ENCODE measurements around the gene MYH11. TPM values are rescaled to one million over a fixed set of nuclear protein-coding genes. Genes with fewer than 3 reads are reported as not detected.
"Not testable (repeated sequence)": the region's sequence is repeated elsewhere in the genome, so short reads cannot be mapped to it uniquely, and the experiment has no call there.

The MYH11 gene
- total RNA-seq, 2 donors from 2014 or later = 39.1 to 579 TPM

DNA sequence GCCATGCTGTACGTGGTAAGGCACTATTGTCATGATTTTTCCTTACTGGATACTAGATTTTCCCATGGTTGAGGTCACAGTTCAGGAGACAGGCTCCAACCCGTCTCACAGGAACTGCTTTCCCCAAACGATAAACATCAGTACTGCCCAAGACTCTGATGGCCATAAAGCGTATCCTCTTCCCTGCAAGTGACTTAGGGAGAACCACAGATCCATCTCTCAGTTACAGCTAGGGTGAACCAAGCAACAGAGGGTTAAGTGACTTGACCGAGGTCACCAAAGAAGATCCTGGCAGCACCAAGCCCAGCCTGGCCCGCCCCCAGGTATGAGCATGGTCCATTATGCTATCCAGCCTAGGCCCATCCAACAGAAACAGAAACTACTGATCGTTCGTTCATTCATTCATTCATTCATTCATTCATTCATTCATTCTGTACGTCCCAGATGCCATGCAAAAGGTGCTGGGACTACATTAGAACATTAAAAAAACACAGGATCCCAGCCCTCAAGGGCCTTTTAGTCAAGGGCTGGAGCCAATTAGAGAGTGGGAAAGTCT, 31.0 kb downstream of the MYH11 start:
- ATAC-seq (no peak), DNase-seq (no peak)
- intact Hi-C loops (cut with DNase I, micrococcal nuclease) = no loop called here

DNA sequence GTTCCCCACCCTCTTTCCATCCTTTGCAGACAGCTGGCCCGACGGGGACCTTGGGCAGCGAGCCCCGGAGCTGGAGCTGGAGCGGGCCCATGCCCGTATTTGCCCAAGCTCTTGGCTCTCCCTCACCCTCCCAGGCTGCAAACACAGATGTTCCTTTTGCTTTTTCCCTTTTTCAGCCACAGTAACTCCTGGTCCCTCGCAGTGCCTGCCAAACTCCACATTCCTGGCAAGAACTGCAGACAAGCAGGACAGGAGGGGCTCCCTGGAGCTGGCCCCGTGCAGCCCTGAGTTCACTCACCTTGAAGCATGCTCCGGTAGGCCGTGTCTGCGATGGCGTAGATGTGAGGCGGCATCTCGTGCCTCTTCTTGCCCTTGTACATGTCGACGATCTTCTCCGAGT, 33.9 kb downstream of the MYH11 start:
- DNase-seq (peak in 1 of 2 donors; percentile 67), ATAC-seq (peak; percentile 17)
- intact Hi-C loops (cut with DNase I, micrococcal nuclease) = no loop called here

DNA sequence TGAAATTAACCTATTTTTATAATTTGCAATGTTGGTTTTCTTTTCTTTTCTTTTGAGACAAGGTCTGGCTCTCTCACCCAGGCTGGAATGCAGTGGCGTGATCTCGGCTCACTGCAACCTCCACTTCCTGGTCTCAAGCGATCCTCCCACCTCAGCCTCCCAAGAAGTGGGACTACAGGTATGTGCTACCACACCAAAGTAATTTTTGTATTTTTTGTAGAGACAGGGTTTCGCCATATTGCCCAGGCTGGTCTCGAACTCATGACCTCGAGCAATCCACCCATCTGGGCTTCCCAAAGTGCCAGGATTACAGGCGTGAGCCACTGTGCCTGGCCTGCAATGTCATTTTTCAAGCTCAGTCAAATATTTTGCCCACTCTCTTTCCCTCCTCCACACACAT, 36.0 kb downstream of the MYH11 start:
- ATAC-seq (no peak), DNase-seq (no peak)
- intact Hi-C loops (cut with DNase I, micrococcal nuclease) = no loop called here

DNA sequence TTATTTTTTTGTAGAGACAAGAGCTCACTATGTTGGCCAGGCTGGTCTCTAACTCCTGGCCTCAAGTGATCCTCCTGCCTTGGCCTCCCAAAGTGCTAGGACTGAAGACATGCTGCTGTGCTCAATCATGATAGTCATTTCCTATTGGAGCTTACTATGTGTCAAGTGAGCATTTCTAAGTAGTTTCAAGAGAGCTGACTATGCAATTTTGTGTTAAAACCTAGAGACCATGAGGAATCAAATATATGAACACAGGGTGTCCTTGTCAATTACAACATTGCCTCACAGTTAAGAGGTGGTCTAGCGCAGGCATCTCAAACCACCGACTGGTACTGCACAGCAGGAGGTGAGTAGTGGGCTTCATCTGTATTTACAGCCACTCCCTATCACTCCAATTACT, 37.8 kb downstream of the MYH11 start:
- intact Hi-C loops (cut with DNase I, micrococcal nuclease) = no loop called here
- DNase-seq (no peak), ATAC-seq (no peak)

DNA sequence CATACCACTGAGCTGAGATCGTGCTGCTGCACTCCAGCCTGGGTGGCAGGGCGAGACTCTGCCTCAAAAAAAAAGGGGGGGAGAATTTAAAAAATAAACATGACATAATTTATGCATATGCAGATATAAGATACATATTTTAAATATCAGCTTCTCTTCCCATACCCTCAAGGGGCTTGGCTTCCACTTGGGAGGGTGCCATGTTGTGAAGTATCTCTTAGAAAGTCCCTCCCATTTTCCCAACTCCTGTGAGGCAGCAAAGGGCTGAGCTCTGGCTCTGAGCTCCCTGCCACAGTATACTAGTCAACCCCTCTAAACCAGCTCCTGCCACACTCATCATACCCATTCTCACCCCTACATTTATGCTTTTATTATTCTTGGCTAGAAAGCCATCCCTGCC, 39.4 kb downstream of the MYH11 start:
- ATAC-seq = no peak
- no peak for DNase-seq
- intact Hi-C loops (cut with DNase I, micrococcal nuclease) = no loop called here

DNA sequence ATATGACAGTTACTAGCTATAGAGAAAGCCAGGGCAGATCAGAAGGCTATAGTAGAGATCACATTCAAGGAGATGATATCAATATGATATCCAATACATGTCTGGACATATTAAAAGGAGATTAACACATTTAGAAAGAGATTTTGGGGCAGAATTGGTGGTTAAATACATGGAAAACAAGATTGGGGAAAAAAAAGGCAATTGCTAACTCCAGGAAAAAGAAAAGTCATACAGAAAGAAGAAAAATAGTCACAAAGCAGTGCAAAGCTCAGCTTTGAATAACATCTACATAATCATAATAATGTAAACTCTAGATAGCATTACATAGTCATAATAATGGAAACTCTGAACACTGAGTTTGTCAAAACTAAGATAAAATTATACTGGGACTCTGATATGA, 40.6 kb downstream of the MYH11 start:
- DNase-seq (no peak), ATAC-seq (no peak)
- intact Hi-C loops (cut with DNase I, micrococcal nuclease) = no loop called here

DNA sequence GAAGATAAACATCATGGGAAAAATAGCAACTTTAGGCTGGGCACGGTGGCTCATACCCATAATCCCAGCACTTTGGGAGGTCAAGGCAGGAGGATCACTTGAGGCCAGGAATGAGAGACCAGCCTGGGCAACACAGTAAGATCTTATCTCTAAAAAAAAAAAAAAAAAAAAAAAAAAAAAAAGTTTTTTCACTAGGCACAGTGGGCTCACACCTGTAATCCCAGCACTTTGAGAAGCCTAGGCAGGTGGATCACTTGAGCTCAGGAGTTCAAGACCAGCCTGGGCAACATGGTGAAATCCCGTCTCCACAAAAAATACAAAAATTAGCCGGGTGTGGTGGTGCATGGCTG, 44.5 kb downstream of the MYH11 start:
- intact Hi-C loops (cut with DNase I, micrococcal nuclease); ATAC-seq; DNase-seq: not testable (repeated sequence)

DNA sequence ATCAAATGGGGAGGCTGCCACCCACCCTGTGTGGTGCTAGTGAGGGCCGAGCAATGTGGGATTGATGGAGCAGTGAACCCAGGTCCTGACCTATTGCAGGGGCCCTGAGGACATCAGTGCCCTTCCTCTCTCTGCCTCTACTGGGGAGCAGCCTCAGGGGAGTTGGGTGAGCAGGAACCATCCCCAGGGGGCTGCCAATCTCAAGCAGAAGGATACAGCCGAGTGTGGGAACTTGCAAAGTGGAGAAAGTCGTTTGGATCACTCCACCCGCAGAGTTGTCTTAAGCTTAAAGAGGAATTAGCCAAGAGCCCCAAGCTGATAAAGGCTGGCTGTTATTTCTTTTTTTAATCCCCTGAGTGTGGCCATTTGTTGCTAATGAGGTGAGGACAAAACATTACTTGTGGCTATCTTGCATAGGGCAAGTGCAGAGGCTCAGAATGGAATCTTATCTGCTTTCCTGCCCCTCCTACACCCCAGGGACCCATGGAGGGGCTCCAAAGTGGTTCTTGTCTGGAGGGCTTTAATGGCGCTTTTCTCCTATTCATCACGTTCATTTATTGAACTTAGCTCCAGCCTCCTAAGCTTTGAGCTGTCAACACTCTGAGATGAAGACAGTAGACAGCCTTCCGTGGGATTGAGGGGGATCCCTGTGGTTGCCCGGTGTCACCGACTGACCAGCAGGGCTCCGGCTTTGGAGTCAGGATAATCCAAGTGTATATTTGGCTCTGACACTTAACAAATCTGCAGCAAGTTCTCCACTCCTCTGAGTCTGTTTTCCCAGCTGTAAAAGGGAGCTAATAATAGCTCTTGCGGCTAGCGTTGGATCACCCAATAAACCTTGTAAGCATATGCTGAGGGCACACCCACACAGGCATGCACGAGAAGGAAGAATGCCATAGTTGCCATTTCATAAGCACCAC, 45.1 kb downstream of the MYH11 start:
- intact Hi-C loops (cut with DNase I, micrococcal nuclease) = no loop called here
- peak; percentile 25 for ATAC-seq

DNA sequence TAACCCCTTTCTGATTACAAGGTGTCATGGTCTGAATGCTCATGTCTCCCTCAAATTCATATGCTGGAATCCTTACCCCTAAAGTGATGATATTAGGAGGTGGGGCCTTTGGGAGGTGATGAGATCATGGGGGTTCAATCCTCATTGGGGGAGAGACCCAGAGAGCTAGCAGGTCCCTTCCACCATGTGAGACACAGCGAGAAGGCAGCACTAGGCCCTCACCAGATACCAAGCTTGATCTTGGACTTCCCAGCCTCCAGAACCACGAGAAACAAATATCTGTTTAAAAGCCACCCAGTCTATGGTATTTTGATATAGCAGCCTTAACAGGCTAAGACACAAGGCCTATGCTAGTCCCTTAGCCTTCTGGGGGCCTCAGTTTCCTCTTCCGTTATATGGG, 45.9 kb downstream of the MYH11 start:
- DNase-seq (no peak), ATAC-seq (no peak)
- intact Hi-C loops (cut with DNase I, micrococcal nuclease) = no loop called here

More for the DNA sequence above, 45.1 kb downstream of the MYH11 start:
- DNase-seq = peak in 1 of 2 donors; percentile 43

DNA sequence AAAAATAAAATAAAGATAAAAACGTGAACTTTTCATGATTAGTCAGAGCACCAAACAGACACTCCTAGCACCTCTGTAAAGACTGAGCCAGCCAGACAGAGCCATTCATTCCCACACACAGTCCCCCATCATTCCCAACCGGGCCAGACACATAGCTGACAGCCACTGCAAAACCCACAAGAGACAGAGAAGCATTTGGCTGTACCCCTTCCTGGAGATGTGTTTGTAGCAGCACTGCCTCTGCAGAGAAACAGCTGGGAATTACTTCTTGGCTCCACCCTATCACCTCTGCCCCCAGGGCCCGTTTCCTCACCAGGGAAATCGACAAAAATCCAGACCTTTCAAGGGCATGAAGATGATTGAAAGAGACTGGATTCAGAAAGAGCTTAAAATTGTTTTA, 46.4 kb downstream of the MYH11 start:
- intact Hi-C loops (cut with DNase I, micrococcal nuclease) = no loop called here
- ATAC-seq (no peak), DNase-seq (peak in 1 of 2 donors; percentile 15)

DNA sequence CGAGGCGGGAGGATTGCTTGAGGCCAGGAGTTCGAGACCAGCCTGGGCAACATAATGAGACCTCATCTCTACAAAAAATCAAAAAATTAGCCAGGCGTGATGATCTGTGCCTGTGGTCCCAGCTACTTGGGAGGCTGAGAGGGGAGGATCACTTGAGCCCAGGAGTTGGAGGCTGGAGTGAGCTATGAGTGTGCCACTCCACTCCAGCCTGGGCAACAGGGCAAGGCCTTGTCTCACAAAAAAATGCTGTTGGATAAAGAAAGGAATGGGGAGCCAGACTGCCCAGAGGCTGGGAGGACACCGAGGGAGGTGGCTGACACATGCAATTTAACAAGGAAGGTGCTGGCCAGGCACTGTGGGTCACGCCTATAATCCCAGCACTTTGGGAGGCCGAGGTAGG, 47.5 kb downstream of the MYH11 start:
- peak in 1 of 2 donors; percentile 19 for DNase-seq
- intact Hi-C loops (cut with DNase I, micrococcal nuclease); ATAC-seq: not testable (repeated sequence)

DNA sequence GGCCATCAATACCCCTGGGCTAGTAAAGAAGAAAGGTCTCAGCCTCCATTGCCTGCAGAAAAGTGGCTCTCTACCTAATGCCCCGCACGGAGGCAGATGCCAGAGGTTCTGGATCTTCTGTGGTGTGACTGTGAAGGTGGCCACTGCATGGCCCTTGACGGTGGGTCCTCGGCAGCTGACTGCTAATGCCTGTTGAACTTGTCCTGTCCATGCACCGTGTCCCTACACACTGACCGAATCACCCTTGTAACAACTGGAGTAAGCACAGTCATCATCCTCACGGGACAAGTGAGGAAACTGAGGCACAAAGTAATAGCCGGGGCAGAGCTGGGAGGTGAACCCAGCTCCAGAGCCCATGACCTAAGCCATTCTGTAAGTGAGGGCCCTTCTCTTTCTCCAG, 48.8 kb downstream of the MYH11 start:
- intact Hi-C loops (cut with DNase I, micrococcal nuclease) = no loop called here
- no peak for ATAC-seq
- peak in 1 of 2 donors; percentile 19 for DNase-seq

DNA sequence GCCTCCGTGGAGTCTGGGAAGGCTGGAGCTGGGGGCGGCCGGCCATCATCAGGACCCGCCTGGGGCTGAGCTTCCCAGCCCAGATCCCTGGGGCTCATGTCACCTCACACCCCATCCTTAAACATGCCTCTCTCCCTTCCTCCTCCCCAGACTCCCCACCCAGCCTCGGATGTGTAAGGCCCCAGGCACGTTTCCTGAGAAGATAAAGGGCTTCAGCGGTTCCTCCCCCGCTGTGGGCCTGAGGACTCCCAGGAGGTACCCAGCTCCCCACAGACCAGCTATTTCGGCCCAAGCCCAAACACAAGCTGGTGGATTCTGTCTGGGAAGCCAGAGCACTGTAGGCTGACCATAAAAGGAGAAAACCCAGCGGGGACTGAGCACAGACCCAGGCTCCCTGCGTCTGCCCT, 49.2 kb downstream of the MYH11 start:
- ATAC-seq (peak; percentile 15), DNase-seq (peak in 1 of 2 donors; percentile 39)
- intact Hi-C loops (cut with DNase I, micrococcal nuclease) = no loop called here

DNA sequence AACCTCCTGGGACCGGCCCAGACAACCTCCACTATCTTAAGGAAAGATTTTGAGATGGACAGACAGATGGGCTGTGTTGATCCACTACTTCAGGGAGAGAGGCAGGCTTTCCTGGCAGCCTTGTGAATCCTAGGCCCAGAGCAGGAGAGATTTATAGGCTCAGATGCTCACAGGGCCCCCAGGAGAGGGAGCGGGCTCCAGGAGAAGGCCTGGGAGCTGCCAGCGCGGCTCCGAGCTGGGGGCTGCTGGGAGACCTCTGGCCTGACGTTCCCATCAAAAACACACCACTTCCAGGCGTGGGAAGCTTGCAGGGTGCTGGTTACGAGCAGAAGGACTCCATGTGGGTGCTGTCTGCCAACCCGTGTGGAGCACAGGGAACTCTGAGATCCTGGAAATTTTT, 53.2 kb downstream of the MYH11 start:
- DNase-seq (peak in 1 of 2 donors; percentile 37), ATAC-seq (no peak)
- intact Hi-C loops (cut with DNase I, micrococcal nuclease) = no loop called here

DNA sequence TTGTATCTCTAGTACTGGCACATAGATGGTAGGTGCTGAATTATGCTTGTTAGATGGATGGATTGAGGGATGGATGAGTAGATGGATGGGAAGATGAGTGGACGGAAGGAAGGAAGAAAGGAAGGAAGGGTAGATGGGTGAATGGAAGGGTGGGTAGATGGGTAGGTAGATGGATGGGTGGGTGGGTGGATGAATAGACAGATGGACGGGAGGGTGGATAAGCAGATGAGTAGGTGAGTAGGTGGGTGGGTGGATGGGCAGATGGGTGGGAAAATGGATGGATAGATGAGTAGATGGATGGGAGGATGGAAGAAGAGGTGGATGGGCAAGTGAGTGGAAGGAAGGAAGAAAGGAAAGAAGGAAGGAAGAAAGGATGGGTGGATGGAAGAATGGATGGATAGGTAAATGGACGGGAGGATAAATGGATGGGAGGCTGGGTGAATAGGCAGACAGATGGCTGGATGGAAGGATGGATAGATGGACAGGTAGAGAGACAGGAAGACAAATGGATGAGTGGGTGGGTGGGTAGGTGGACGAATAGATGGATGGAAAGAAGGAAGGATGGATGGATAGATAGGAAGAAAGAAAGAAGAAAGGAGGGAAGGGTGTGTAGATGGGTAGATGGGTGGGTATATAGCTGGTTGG, 56.9 kb downstream of the MYH11 start:
- no peak for ATAC-seq
- intact Hi-C loops (cut with DNase I, micrococcal nuclease) = no loop called here
- DNase-seq = no peak

DNA sequence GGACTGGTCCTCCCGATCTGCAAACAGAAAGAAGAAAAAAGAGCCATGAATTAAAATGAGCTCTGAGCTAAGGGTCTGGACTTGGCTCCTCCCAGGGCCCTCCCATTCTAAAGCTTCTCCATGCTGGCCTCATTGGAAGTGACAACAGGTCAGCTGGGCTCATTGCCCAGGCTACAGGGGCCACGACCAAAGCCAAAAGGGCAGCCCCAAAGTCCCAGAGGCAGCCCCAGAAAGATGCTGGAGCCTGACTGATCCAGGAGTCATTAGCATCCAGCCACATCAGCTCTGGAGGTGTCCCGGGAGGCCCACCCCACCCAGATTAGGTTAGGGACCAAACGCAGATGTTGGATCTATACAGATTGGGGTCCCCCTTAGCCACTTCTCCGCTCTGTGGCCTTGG, 58.2 kb downstream of the MYH11 start:
- intact Hi-C loops (cut with DNase I, micrococcal nuclease) = no loop called here
- no peak for ATAC-seq
- peak in 1 of 2 donors; percentile 14 for DNase-seq

DNA sequence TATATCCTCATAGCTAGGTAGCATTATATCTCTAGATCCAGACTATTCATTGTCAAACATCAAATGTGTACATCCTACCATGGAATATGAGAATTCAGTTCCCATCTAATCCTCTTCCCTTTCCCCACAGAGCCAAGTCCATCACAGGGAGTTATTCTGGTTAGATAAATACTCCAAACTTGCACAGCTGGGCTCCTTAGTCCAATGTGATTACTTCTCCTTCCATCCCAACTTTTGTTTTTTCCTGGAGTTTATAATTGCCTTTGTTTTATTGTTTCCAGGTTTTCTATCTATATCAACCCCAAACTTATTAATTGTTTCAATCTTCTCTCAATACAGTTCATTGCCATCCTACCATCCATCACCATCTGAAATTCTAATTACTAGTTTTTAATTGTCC, 59.9 kb downstream of the MYH11 start:
- ATAC-seq (no peak), DNase-seq (no peak)
- intact Hi-C loops (cut with DNase I, micrococcal nuclease) = no loop called here

DNA sequence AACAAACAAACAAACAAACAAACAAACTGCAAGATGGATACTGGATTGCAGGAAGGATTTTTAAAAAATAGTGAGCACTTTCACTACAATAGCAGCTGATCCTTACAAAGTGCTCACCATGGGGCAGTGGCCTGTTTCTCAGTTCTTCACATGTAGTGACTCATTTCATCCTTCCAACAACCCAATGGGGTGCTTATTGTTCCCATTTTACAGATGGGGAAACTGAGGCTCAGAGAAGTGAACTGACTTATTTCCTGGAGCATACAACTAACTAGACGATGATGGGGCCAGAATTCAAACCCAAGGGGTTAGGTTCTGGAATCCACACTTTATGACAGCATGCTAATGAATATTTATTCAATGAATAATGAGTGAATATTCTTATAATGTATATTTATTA, 61.2 kb downstream of the MYH11 start:
- intact Hi-C loops (cut with DNase I, micrococcal nuclease) = no loop called here
- DNase-seq = no peak
- no peak for ATAC-seq

DNA sequence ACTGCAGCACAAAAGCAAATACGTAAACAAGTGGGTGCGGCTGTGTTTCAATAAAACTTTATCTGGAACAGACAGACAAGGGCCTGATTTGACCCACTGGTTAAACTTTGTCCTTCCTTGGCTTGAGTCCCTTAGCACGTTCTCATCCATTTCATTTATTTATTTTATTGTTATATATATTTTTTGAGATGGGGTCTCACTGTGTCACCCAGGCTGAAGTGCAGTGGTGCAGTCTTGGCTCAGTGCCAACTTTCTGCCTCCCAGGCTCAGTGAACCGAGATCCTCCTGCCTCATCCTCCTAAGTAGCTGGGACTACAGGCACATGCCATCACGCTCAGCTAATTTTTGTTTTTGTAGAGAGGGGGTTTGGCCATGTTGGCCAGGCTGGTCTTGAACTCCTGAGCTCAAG, 64.3 kb downstream of the MYH11 start:
- ATAC-seq (no peak), DNase-seq (peak in 1 of 2 donors; percentile 25)
- intact Hi-C loops (cut with DNase I, micrococcal nuclease) = no loop called here

DNA sequence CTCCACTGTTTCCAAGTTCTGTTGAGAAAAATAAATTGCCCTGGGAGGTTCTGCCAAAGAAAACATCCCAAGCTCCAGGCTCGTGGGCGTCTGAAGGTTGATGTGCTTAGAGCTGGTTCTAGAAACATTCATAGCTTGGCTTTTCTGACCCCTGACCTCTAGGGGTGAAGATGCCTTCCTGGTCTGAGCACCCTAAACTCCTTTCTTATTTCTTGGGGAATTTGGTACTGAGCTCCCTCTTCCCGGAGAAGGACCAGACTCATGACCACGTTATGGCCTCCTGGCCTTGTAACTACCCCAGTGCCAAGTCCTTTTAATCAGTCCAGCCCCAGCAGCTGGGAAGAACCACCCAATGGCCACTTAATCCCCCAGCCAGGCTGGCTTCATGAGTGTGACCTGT, 66.4 kb downstream of the MYH11 start:
- DNase-seq (no peak), ATAC-seq (no peak)
- intact Hi-C loops (cut with DNase I, micrococcal nuclease) = no loop called here

Measured in left colon (tissue), 2 donors.